GM21717 (cell line): ENCODE results near the gene TBX4.
"Not testable (repeated sequence)": the region's sequence is repeated elsewhere in the genome, so short reads cannot be mapped to it uniquely, and the experiment has no call there.

Experiments
- ATAC-seq: cut with Tn5 transposase; IDR thresholded peaks from one replicate; pipeline ENCODE4 v1.9.1; 2021; ENCODE audit warnings: mild to moderate bottlenecking, moderate library complexity; ENCODE audit not compliant: unreplicated experiment

TBX4 gene

GRCh38 chr17:61519754-61520440 lies 67.7 kb downstream of the TBX4 start:
- ATAC-seq = no peak

GRCh38 chr17:61520897-61521296 lies 68.7 kb downstream of the TBX4 start:
- no peak for ATAC-seq

GRCh38 chr17:61522088-61522487 lies 69.9 kb downstream of the TBX4 start:
- no peak for ATAC-seq

- ATAC-seq = no peak
These were observed 72.1 kb downstream of the TBX4 start for GRCh38 chr17:61524319-61524718.

GRCh38 chr17:61527441-61527840 lies 75.2 kb downstream of the TBX4 start:
- ATAC-seq = not testable (repeated sequence)

- no peak for ATAC-seq
These were observed 75.9 kb downstream of the TBX4 start for GRCh38 chr17:61528171-61528570.

GRCh38 chr17:61531223-61531622 lies 79.0 kb downstream of the TBX4 start:
- no peak for ATAC-seq

GRCh38 chr17:61532826-61533225 lies 80.6 kb downstream of the TBX4 start:
- ATAC-seq = no peak

GRCh38 chr17:61533797-61534196 lies 81.6 kb downstream of the TBX4 start:
- no peak for ATAC-seq

- no peak for ATAC-seq
These were observed 82.2 kb downstream of the TBX4 start for GRCh38 chr17:61534414-61534813.
